NCI-H345 (cell line): ENCODE measurements around the gene SPACA4.
"Not testable (repeated sequence)": the region's sequence is repeated elsewhere in the genome, so short reads cannot be mapped to it uniquely, and the experiment has no call there.

Experiments
- DNase-seq: peaks from one replicate; lab custom pipeline; 2025; lab: John Stamatoyannopoulos, UW

The SPACA4 gene

DNA sequence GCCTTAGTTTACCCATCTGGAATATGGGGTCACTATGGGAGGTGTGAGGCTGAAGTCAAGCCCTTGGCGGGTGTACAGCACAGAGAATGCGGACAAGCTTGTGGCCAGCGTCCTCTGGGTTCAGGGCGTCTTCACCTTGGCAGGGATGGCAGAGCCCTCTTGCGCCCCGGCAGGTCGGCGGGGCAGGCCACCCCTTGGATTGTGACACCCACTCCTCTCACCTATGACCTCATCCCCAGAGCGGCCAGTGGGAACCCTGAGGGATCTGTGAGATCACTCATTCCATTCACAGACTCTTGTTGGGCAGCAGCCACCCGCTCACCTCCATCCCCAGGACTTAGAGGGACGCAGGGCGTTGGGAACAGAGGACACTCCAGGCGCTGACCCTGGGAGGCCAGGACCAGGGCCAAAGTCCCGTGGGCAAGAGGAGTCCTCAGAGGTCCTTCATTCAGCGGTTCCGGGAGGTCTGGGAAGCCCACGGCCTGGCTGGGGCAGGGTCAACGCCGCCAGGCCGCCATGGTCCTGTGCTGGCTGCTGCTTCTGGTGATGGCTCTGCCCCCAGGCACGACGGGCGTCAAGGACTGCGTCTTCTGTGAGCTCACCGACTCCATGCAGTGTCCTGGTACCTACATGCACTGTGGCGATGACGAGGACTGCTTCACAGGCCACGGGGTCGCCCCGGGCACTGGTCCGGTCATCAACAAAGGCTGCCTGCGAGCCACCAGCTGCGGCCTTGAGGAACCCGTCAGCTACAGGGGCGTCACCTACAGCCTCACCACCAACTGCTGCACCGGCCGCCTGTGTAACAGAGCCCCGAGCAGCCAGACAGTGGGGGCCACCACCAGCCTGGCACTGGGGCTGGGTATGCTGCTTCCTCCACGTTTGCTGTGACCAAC is at the start of gene SPACA4:
Gene SPACA4, plus strand, starts transcription at position 280 of the 896 bp plus-strand sequence. Its CDS starts 237 bp downstream, at position 517.
- no peak for DNase-seq

- DNase-seq: no peak
Observed at GRCh38 chr19:48556825-48557224, 49.7 kb upstream of the SPACA4 start.

DNA sequence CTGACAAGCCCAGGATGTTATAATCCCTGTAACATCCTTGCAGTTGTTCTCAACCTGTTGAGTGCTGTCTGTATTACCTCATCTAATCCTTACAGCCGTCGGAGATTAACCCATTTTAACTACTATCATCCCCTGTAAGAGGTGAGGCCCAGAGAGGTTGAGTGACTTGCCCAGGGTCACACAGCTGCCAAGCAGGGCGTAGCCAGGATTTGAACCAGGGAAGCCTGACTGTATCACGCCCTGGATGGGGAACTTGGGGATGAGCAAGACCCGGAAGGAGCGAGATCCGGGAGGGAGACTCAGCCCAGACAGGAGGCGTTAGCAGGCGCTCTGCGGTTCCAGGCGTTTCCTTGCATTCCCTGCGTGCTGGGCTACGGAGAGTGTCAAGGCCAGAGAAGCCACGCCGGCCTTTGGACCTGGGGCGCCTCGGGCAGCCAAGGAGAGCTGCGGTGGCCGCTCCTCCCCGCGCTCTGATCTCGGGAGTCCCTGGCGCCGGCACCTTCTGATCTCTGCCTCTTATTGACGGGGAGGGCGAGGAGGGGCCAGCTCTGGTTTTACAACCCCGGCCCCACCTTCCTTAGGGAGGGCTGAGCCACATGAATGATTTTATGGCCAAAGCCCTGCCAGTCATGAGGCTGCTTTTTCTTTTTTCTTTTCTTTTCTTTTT is 48.4 kb upstream of the SPACA4 start:
- DNase-seq: no peak

- no peak for DNase-seq
Observed at GRCh38 chr19:48560095-48560530, 46.4 kb upstream of the SPACA4 start.

GRCh38 chr19:48561412-48561811 is 45.1 kb upstream of the SPACA4 start:
- no peak for DNase-seq

DNA sequence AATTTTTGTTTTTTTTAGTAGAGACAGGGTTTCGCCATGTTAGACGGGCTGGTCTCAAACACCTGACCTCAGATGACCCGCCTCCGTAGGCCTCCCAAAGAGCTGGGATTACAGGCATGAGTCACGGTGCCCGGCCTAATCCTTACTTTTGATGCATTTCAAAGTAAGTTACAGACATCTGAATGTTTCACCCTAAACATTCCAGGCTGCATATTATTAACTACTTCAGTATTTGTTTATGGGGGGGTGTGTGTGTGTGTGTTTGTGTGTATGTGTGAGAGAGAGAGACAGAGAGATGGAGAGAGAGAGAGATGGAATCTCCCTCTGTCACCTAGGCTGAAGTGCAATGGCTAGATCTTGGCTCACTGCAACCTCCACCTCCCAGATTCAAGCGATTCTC is 41.5 kb upstream of the SPACA4 start:
- no peak for DNase-seq

DNA sequence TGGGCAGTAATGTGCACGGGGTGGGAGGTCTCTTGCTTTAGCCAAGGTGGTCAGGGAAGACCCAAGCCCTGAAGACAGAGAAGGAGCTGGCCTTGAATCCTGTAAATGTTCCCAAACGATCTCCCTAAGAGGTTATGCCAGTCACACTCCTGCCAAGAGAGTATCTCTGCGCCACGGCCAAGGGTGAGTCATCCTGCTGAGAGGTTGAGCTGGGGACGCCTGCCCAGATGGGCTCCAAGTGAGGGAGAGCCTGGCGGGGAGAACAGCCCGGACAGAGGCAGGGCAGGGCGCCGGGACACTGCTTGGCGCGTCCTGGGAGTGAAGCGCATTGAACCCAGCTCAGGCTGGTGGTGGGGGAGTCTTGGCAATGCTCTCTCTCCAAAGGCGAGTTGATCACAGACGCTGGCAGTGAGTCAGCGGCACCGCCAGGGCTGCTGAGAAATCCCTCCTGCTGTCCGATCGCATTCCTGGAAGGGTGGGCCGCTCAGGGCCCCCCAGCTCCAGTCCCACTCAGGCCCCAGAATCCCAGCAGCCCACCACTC is 38.1 kb upstream of the SPACA4 start:
- DNase-seq: no peak

GRCh38 chr19:48569814-48570213 is 36.7 kb upstream of the SPACA4 start:
- no peak for DNase-seq

GRCh38 chr19:48571378-48572162 is 35.0 kb upstream of the SPACA4 start:
- peak; percentile 72 for DNase-seq

- DNase-seq: no peak
Observed at GRCh38 chr19:48573163-48573505, 33.4 kb upstream of the SPACA4 start.

- no peak for DNase-seq
Observed at GRCh38 chr19:48575931-48576622, 30.5 kb upstream of the SPACA4 start.

- DNase-seq: not testable (repeated sequence)
Observed at GRCh38 chr19:48577908-48578307, 28.6 kb upstream of the SPACA4 start.

- no peak for DNase-seq
Observed at GRCh38 chr19:48578891-48579290, 27.7 kb upstream of the SPACA4 start.

GRCh38 chr19:48582168-48582567 is 24.4 kb upstream of the SPACA4 start:
- no peak for DNase-seq

DNA sequence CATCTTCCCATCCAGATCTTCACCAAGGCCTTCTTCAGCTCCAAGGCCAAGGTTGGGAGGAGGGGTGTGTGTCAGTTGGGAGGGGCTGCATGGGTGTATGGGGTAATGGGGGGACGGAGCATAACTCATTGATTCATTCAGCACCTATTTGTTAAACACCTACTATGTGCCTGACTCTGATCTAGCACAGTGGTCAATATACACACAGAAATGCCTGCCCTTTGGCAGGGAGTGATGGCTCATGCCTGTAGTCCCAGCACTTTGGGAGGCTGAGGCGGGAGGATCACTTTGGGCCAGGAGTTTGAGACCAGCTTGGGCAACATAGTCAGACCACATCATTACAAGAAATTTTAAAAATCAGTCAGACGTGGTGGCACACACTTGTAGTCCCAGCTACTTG is 19.2 kb upstream of the SPACA4 start:
- DNase-seq: no peak

GRCh38 chr19:48588670-48589401 is 17.7 kb upstream of the SPACA4 start:
- DNase-seq: peak; percentile 67

GRCh38 chr19:48591021-48591420 is 15.5 kb upstream of the SPACA4 start:
- DNase-seq: no peak

DNA sequence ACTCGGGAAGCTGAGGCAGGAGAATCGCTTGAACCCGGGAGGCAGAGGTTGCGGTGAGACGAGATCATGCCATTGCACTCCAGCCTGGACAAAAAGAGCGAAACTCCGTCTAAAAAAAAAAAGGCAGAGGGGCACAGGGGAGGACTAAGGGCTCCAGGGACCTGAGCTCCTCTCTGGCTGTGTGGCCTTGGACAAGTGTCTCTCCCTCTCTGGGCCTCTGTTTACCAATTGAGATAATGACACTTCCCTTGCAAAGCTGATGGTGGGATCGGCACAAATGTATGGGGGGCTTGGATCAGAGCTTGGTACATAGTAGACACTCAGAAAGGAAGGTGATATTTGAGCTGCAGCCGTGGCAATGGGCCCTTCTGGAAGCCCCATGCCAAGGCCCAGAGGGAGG is 11.4 kb upstream of the SPACA4 start:
- DNase-seq: no peak

DNA sequence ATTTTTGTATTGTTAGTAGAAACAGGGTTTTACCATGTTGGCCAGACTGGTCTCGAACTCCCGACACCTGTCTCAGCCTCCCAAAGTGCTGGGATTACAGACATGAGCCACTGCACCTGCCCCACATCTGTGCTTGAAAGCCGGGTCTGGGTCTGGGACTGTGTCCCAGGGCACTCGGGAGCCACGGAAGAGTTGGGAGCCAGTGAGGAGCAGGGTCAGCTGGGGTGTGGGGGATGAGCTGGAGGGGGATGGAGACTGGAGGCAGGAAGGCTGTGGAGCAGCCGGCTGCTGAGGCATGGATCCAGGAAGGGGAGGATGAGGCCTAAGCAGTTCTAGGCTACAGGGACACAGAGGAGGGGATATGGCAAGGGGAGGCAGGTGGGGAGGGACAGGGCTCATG is 10.7 kb upstream of the SPACA4 start:
- no peak for DNase-seq

- no peak for DNase-seq
Observed at GRCh38 chr19:48596237-48596636, 10.3 kb upstream of the SPACA4 start.
